Adrenal gland (tissue), 5 donors: ENCODE results near the gene IKZF2.

ENCODE experiments used
- POLR2A ChIP-seq, 2 donors: fragments of 450-650 bp; IDR thresholded peaks; one replicate each; pipeline ENCODE4 v1.6.1; 2017; ENCODE audit warnings: antibody characterized with exemption in 2 of 2, mild to moderate bottlenecking in 2 of 2, moderate library complexity in 1 of 2
- TF ChIP-seq, protein P1 (sequence below), 6 experiments: fragments of 450-650 bp in 4 of 6; fragments of 200-600 bp in 2 of 6; sonication (generic) in 1 of 6; IDR thresholded peaks; 1 replicate in 5 of 6; 2 replicates in 1 of 6; pipeline versions ENCODE4 v1.5.1 to v1.8.0; 2016 to 2021; ENCODE audit warnings: antibody characterized with exemption in 6 of 6, mild to moderate bottlenecking in 2 of 6, moderate library complexity in 1 of 6
- donor health status: DM: no; HTN: no; CAD: no.

- TF ChIP-seq, protein P1, sequence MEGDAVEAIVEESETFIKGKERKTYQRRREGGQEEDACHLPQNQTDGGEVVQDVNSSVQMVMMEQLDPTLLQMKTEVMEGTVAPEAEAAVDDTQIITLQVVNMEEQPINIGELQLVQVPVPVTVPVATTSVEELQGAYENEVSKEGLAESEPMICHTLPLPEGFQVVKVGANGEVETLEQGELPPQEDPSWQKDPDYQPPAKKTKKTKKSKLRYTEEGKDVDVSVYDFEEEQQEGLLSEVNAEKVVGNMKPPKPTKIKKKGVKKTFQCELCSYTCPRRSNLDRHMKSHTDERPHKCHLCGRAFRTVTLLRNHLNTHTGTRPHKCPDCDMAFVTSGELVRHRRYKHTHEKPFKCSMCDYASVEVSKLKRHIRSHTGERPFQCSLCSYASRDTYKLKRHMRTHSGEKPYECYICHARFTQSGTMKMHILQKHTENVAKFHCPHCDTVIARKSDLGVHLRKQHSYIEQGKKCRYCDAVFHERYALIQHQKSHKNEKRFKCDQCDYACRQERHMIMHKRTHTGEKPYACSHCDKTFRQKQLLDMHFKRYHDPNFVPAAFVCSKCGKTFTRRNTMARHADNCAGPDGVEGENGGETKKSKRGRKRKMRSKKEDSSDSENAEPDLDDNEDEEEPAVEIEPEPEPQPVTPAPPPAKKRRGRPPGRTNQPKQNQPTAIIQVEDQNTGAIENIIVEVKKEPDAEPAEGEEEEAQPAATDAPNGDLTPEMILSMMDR (IDR thresholded peaks at IDR 0.05) = no peak
- TF ChIP-seq POLR2A (IDR thresholded peaks at IDR 0.05) = no peak
These were observed 5.3 kb upstream of the IKZF2 start for GRCh38 chr2:213156717-213157116.
